ENCODE results near the gene SLC12A8. TPM values are rescaled to one million over a fixed set of nuclear protein-coding genes. Genes with fewer than 3 reads are reported as not detected.
"Not testable (repeated sequence)": the region's sequence is repeated elsewhere in the genome, so short reads cannot be mapped to it uniquely, and the experiment has no call there.

SLC12A8 gene
- total RNA-seq, 2 experiments from 2014 or later, result 3.9 to 5.6 TPM

GRCh38 chr3:125105116-125105515, 107.4 kb downstream of the SLC12A8 start:
- POLR2A ChIA-PET, result no interaction called here

DNA sequence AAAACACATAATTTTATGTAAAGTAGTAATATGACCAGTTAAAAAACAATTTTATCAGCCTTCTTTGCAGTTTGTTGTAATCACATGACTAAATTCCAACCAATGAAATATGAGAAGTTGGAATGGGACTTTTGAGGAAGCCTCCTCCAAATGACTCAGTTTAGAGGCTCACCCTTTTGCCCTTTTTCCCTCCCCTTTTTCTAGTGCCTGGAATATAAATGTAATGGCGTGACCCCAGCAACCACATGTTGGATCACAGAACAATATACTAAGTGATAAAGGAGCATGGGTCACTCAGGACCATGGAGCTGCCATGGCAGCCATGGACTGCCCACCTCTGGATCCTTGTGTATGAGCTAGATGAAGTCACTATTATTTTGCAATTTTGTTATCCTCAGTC, 107.9 kb downstream of the SLC12A8 start:
- CTCF ChIA-PET, result no interaction called here

More at GRCh38 chr3:125105116-125105515, 107.4 kb downstream of the SLC12A8 start:
- CTCF ChIA-PET, result no interaction called here

DNA sequence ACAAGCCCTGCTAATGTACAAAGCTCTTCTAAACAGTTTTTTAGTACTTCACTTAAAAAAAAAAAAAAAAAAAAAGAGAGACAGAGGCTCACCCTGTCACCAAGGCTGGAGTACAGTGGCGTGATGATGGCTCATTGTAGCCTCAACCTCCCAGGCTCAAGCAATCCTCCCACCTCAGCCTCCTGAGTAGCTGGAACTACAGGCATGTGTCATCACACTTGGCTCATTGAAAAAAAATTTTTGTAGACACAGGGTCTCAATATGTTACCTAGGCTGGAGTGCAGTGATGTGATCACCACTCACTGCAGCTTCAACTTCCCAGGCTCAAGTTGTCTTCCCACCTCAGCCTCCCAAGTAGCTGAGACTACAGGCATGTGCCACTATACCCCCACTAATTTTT, 109.1 kb downstream of the SLC12A8 start:
- POLR2A ChIA-PET, result no interaction called here
- CTCF ChIA-PET, result interaction anchor here (0.7 kb wide), 1 partner anchor 10 kb away, joined by 3 read pairs; no protein-coding TSS in a partner anchor

More for the DNA sequence above, 107.9 kb downstream of the SLC12A8 start:
- POLR2A ChIA-PET, result no interaction called here

GRCh38 chr3:125102470-125102869, 110.1 kb downstream of the SLC12A8 start:
- ChIA-PET CTCF (no interaction called here), POLR2A (no interaction called here)

GRCh38 chr3:125098611-125099291, 113.8 kb downstream of the SLC12A8 start:
- CTCF ChIA-PET, result no interaction called here
- POLR2A ChIA-PET, result no interaction called here

GRCh38 chr3:125090649-125091048, 121.9 kb downstream of the SLC12A8 start:
- CTCF ChIA-PET, result no interaction called here
- POLR2A ChIA-PET, result no interaction called here

DNA sequence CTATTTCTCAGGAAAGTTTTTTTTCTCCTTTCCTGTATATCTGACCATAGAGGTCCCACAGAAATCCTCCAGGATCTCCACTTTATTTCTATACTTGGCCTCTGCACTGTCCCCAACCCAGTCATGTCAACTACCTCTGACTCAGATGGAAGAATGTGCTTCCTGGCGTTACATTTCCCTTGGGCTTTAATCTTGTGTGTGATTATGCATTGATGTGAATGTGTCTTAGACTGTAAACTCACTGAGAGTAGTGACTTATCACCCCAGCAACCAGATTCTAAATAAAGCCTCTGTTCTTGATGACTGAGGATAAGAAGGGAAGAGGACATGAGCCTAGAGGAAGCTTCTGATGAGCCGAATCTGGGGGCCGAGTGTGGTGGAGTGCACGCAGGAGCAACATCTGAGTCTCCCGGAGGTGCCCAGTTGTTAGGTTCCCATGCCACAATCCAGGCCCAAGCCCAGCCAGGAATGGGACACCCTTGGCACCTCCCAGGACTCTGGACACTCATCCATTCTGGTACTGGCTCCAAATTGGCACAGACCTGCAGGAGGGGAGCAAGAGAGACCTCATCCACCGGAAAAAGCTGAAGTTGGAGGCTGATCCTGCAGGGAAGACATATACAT, 124.7 kb downstream of the SLC12A8 start:
- POLR2A ChIA-PET, result interaction anchor here (0.6 kb wide), 1 partner anchor 9 kb away, joined by 5 read pairs; no protein-coding TSS in a partner anchor
- CTCF ChIA-PET, result no interaction called here

GRCh38 chr3:125085166-125085565, 127.4 kb downstream of the SLC12A8 start:
- POLR2A ChIA-PET, result no interaction called here
- CTCF ChIA-PET, result no interaction called here

GRCh38 chr3:125083776-125084175, 128.8 kb downstream of the SLC12A8 start:
- CTCF ChIA-PET, result interaction anchor here (1.4 kb wide), 1 partner anchor 81 kb away, joined by 3 read pairs; no protein-coding TSS in a partner anchor
- POLR2A ChIA-PET, result no interaction called here

GRCh38 chr3:125082339-125082738, 130.2 kb downstream of the SLC12A8 start:
- POLR2A ChIA-PET, CTCF ChIA-PET: not testable (repeated sequence)

GRCh38 chr3:125080077-125080476, 132.5 kb downstream of the SLC12A8 start:
- ChIA-PET POLR2A (no interaction called here), CTCF (no interaction called here)

DNA sequence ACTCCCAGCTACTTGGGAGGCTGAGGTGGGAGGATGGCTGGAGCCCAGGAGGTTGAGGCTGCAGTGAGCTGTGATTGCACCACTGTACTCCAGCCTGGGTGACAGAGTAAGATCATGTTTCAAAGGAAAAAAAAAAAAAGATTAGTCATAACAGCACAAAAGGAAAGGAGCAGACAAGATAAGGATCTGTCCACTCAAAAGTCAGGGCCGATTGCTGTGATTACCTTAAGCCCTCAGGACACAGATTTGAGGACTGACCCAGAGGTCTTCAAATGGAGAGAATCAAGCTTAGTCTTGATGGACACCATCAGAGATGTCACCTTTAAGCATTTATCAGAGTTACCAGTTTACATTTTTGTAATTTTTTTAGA, 132.9 kb downstream of the SLC12A8 start:
- CTCF ChIA-PET, result no interaction called here
- POLR2A ChIA-PET, result no interaction called here

- ChIA-PET CTCF (no interaction called here), POLR2A (interaction anchor here (0.6 kb wide), 1 partner anchor 9 kb away, joined by 5 read pairs; no protein-coding TSS in a partner anchor)
Measured at GRCh38 chr3:125078951-125079674, 133.4 kb downstream of the SLC12A8 start.

DNA sequence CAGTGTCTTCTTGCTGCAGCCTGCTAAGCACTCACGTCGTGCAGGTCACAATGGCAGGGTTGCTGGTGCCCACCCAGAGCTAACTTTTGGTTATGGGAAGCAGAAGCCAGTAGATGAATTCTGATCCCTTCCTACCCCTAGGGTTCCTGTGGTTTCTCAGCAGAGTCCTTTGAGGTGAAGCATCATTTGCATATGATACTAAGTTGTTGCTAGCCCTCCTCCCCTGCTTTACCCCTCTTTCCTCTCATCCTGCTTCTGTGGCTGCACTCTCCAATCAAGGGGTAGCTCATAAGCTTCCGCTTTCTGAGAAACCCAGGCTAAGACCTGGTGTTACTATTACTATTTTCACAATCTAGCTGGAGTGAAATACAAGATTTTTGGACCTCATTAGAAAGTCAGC, 134.7 kb downstream of the SLC12A8 start:
- POLR2A ChIA-PET, result no interaction called here

DNA sequence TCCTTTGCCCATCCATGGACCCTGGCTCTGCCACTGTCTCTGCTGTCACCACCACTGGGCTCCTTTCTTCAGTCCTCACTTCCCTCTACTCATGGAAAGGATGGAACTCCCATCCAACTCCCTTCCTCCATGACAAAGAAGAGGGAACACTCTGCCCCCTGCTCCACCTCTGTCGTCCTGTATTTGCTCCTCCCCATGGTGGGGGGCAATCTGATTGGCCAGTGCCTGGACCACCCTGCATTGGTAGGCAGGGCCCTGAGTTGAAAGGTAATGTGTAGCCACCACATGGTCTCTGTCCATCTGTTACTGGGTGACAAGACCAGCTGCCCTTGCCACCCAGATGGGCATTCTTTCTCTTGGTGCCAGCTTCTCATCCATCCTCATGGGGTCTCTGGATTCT, 136.1 kb downstream of the SLC12A8 start:
- ChIA-PET POLR2A (no interaction called here), CTCF (no interaction called here)

More for the DNA sequence above, 134.7 kb downstream of the SLC12A8 start:
- CTCF ChIA-PET, result no interaction called here

DNA sequence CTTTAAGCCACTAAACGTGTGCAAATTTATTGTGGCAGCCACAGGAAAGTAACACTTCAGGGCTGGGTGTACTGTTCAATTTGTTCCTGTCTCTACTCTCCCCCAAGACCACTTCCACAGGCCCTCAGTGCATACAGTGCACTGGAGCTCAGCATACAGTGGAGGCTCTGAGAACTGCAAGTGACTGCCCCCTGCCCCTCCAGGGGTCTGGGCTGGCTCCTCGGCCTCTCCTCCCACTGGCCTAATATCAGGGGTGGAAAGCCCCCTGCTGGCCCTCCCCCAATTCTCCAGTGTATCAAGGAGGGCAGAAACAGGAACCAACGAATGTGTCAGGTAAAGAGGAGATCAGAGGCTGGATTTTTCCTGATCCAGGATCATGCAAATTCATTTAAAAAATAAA, 136.8 kb downstream of the SLC12A8 start:
- ChIA-PET CTCF (no interaction called here), POLR2A (no interaction called here)

GRCh38 chr3:125073390-125073905, 139.1 kb downstream of the SLC12A8 start:
- ChIA-PET POLR2A (no interaction called here), CTCF (no interaction called here)

- POLR2A ChIA-PET, result no interaction called here
- CTCF ChIA-PET, result no interaction called here
Measured at GRCh38 chr3:125072749-125073389, 139.7 kb downstream of the SLC12A8 start.

DNA sequence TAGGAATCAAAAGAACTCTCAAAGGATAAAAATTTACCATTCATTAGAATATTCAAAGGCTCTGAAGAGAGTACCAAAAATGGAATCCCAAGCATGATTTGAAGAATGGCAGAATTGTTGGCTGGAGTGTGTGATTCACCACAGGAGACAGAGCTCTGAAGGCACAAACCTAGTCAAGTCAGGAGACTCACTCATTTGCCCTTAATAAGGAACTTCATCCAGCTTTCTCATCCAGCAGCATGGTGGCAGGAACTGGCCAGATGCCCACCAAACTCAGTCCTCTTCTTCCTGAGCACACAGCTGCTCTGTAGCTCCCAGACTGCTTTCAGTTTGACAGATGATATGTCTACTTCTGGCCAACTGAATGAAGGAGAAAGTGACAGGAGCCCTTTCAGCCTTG, 140.2 kb downstream of the SLC12A8 start:
- CTCF ChIA-PET, result no interaction called here
- POLR2A ChIA-PET, result no interaction called here

DNA sequence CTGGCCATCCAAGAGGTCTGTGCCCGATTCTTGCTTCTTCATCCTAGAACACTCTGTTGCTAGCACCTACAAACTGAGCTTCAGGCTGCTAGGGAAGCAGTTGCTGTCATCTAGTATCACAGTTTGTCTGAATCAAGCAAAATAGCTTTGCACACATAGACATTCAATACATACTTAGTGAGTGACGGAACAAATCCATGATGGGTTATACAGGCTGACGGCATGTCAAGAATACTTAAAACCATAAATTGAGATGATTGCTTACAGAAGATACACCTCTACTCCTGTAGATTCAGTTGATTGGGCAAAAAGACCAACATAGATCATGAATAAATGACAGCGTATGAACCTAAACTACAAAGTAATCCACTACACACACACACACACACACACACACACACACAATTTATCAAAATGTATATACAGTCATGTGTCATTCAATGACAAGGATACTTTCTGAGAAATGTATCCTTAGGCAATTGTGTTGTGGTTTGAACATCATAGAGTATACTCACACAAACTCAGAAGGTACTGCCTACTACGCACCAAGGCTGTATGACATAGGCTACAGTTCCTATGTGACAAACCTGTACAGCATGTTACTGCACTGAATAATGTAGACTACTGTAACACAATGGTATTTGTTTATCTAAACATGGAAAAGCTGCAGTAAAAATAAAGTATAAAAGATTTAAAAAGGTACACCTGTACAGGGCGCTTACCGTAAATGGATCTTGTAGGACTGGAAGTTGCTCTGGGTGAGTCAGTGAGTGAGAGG, 142.4 kb downstream of the SLC12A8 start:
- POLR2A ChIA-PET, result no interaction called here
- CTCF ChIA-PET, result no interaction called here

Data from activated CD8-positive, alpha-beta memory T cell treated with anti-CD3 and anti-CD28 coated beads for 36 hours (primary cell).